ENCODE data around the gene FNDC3A.

The FNDC3A gene

GRCh38 chr13:49082653-49083536, 107.2 kb downstream of the FNDC3A start:
- no peak overlapping the region for H3K4me3 ChIP-seq (ENCODE audit: low read length)
- no peak for TF ChIP-seq CTCF (conservative IDR thresholded peaks at IDR 0.05; ENCODE audit: low read depth, low read length)
- DNase-seq (ENCODE audit: low read depth), result no peak

- H3K4me3 ChIP-seq (ENCODE audit: low read length), result no peak overlapping the region
- TF ChIP-seq CTCF (conservative IDR thresholded peaks at IDR 0.05; ENCODE audit: low read depth, low read length), result no peak
- no peak for DNase-seq (ENCODE audit: low read depth)
Measured at GRCh38 chr13:49084961-49085360, 109.2 kb downstream of the FNDC3A start.

- DNase-seq (ENCODE audit: low read depth), result peak; percentile 60
- H3K4me3 ChIP-seq (ENCODE audit: low read length), result no peak overlapping the region
- no peak for TF ChIP-seq CTCF (conservative IDR thresholded peaks at IDR 0.05; ENCODE audit: low read depth, low read length)
Measured at GRCh38 chr13:49086722-49087121, 111.0 kb downstream of the FNDC3A start.

GRCh38 chr13:49093376-49093775, 117.7 kb downstream of the FNDC3A start:
- DNase-seq (ENCODE audit: low read depth), result no peak
- TF ChIP-seq CTCF (conservative IDR thresholded peaks at IDR 0.05; ENCODE audit: low read depth, low read length), result no peak
- H3K4me3 ChIP-seq (ENCODE audit: low read length), result no peak overlapping the region

GRCh38 chr13:49097374-49097773, 121.7 kb downstream of the FNDC3A start:
- TF ChIP-seq CTCF (conservative IDR thresholded peaks at IDR 0.05; ENCODE audit: low read depth, low read length), result no peak
- H3K4me3 ChIP-seq (ENCODE audit: low read length), result no peak overlapping the region
- DNase-seq (ENCODE audit: low read depth), result peak; percentile 31

GRCh38 chr13:49098198-49098597, 122.5 kb downstream of the FNDC3A start:
- peak; percentile 99 for DNase-seq (ENCODE audit: low read depth)
- TF ChIP-seq CTCF (conservative IDR thresholded peaks at IDR 0.05; ENCODE audit: low read depth, low read length), result no peak
- peak overlapping the region; percentile 17 for H3K4me3 ChIP-seq (ENCODE audit: low read length)

Data from retinal pigment epithelial cell (primary cell).